Measurements from ENCODE around the gene APBB2. TPM values are rescaled to one million over a fixed set of nuclear protein-coding genes. Genes with fewer than 3 reads are reported as not detected.

Gene APBB2
- total RNA-seq, 2 donors from 2014 or later = 55.2 to 70.1 TPM

- no peak for DNase-seq (ENCODE audit: low spot score)
- intact Hi-C loops (cut with DNase I) = loop anchor here in 1 of 2 donors (5.0 kb wide), 1 partner anchor 427 kb away; no protein-coding TSS in a partner anchor
Observed at GRCh38 chr4:41095192-41095872, 119.0 kb downstream of the APBB2 start.

GRCh38 chr4:41092128-41092527, 122.2 kb downstream of the APBB2 start:
- DNase-seq (ENCODE audit: low spot score) = no peak
- intact Hi-C loops (cut with DNase I) = no loop called here

DNA sequence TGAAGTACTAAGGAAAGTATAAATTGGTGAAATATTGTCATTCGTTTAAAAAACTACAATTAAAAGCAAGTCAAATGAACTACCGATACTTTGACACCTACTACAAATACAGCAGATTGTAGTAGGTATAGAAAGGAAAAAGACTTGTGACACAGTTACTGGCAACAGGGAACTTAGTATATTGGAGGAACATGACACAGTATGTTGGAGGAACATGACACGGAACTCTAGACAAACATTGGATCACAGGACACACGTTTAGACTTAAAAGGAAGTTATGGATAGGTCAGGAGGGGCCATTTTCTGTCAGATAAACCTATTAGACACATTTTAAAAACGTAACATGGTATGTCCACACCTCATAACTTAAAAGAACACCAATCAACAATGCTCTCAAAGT, 132.5 kb downstream of the APBB2 start:
- DNase-seq (ENCODE audit: low spot score) = no peak
- intact Hi-C loops (cut with DNase I) = no loop called here

- intact Hi-C loops (cut with DNase I) = no loop called here
- DNase-seq (ENCODE audit: low spot score) = no peak
Observed at GRCh38 chr4:41080976-41081375, 133.4 kb downstream of the APBB2 start.

- intact Hi-C loops (cut with DNase I) = no loop called here
Observed at GRCh38 chr4:41079881-41080560, 134.3 kb downstream of the APBB2 start.

DNA sequence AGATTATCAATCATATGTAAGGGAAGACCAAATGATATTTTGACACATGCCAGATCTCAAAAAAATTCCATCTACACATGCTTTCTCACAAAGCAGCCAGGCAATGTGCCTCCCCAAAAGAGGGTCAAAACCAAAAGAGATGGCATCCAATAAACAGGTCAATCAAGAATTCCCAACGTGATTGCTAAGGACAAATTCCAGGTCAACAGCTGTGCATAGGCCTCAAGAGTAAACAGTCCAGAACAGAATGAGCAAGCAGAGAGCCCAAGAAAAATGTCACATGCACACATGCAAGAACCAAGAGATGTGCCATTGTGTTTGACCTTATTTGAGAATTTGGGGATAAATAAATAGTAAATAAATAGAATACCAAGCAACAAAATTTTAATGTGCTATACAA, 136.7 kb downstream of the APBB2 start:
- no peak for DNase-seq (ENCODE audit: low spot score)
- intact Hi-C loops (cut with DNase I) = no loop called here

More at GRCh38 chr4:41079881-41080560, 134.3 kb downstream of the APBB2 start:
- DNase-seq (ENCODE audit: low spot score) = no peak

- intact Hi-C loops (cut with DNase I) = no loop called here
- no peak for DNase-seq (ENCODE audit: low spot score)
Observed at GRCh38 chr4:41076481-41076880, 137.9 kb downstream of the APBB2 start.

DNA sequence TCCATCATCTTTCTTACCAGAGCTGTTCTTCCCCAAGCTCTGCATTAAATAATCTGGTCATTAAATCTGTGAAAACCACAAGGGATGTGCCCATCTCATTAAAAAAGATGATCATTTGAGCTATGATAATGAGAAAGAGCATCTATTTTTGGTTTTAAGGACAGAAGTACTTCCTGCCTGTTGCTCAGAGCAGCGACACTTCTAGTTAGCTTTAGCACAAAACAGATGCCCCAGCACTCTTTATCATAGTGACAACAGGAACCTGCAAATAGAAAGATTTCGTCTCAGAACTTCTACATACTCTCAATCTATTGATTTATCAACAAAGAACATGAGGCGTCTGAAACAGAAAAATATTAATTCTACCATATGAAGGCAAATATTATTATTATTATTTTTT, 140.1 kb downstream of the APBB2 start:
- intact Hi-C loops (cut with DNase I) = no loop called here
- no peak for DNase-seq (ENCODE audit: low spot score)

- intact Hi-C loops (cut with DNase I) = no loop called here
- DNase-seq (ENCODE audit: low spot score) = no peak
Observed at GRCh38 chr4:41072021-41072777, 142.1 kb downstream of the APBB2 start.

DNA sequence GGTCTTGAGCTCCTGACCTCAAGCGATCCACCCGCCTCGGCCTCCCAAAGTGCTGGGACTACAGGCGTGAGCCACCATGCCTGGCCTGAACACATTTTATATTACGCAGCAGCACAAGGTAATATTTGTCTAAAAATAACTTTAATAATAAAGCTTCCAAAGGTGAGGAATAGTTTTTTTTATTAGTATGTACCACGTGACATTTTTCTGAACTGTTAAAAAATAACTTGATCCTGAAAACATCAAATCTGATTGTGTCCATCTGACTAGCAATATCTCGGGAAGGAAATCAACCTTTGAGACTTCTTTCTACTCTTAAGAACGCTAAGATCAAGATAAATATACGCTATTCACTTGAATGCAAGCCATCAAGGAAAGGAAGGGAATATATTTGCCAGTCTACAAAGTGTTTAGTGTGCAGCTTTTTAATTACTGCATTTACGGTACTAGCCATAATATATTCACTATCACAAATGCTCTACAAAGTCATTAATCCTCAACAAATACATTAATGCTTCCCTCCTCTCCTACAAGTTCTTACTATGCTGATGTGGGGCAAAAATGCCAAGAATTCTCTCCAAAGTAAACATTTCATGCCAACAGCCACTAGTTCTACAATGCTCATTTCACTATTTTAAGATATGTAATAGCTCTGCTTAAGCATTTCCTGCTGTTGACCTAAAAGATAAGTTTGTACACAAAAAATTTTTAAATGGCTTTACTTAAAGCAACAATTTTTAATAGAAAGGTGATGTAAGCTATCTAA, 143.6 kb downstream of the APBB2 start:
- no peak for DNase-seq (ENCODE audit: low spot score)
- intact Hi-C loops (cut with DNase I) = no loop called here

- no peak for DNase-seq (ENCODE audit: low spot score)
- intact Hi-C loops (cut with DNase I) = no loop called here
Observed at GRCh38 chr4:41069838-41070237, 144.5 kb downstream of the APBB2 start.

- DNase-seq (ENCODE audit: low spot score) = no peak
- intact Hi-C loops (cut with DNase I) = no loop called here
Observed at GRCh38 chr4:41069257-41069656, 145.1 kb downstream of the APBB2 start.

GRCh38 chr4:41067369-41067768, 147.0 kb downstream of the APBB2 start:
- intact Hi-C loops (cut with DNase I) = no loop called here
- DNase-seq (ENCODE audit: low spot score) = no peak

DNA sequence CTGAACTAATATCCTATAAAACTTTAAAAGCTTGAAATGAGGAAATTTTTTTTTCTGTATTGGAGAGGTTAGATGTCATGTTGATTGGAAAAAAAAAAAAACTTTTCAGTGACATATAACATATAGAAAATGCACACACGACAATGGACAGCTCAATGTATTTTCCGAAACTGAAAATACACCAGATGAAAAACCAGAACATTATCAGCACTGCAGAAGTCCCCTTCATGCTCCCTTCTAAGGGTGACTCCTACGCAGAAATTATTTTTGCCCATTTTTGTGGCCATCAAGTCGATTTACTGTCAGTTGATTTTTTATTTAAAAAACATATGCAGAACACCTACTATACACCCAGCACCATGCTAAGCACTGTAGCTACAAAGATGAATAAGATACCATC, 148.3 kb downstream of the APBB2 start:
- no peak for DNase-seq (ENCODE audit: low spot score)
- intact Hi-C loops (cut with DNase I) = no loop called here

GRCh38 chr4:41065434-41066006, 148.8 kb downstream of the APBB2 start:
- intact Hi-C loops (cut with DNase I) = no loop called here
- DNase-seq (ENCODE audit: low spot score) = no peak

GRCh38 chr4:41064953-41065352, 149.4 kb downstream of the APBB2 start:
- DNase-seq (ENCODE audit: low spot score) = no peak
- intact Hi-C loops (cut with DNase I) = no loop called here

- DNase-seq (ENCODE audit: low spot score) = no peak
- intact Hi-C loops (cut with DNase I) = no loop called here
Observed at GRCh38 chr4:41061482-41062185, 152.7 kb downstream of the APBB2 start.

All from posterior vena cava (tissue), 2 donors.